T-helper 1 cell (primary cell): Measurements from ENCODE around the gene RNF125.
A peak's percentile ranks its signal among the peaks of the same experiment; 100 is the strongest.
"Not testable (repeated sequence)": the region's sequence is repeated elsewhere in the genome, so short reads cannot be mapped to it uniquely, and the experiment has no call there.

Source experiments
- DNase-seq, 5 donors: peaks; one replicate each; pipeline ENCODE4 v3.0.0-alpha.2; 2012 to 2020

RNF125 gene

GRCh38 chr18:32025744-32026143 is 7.1 kb downstream of the RNF125 start:
- DNase-seq, result no peak

GRCh38 chr18:32026491-32027086 is 8.0 kb downstream of the RNF125 start:
- no peak for DNase-seq

GRCh38 chr18:32029558-32029957 is 10.9 kb downstream of the RNF125 start:
- DNase-seq, result no peak

GRCh38 chr18:32032609-32033008 is 14.0 kb downstream of the RNF125 start:
- DNase-seq, result no peak

- no peak for DNase-seq
Measured at GRCh38 chr18:32036506-32037180, 18.0 kb downstream of the RNF125 start.

GRCh38 chr18:32037616-32038015 is 19.0 kb downstream of the RNF125 start:
- no peak for DNase-seq

GRCh38 chr18:32040936-32041335 is 22.3 kb downstream of the RNF125 start:
- peak in 4 of 5 donors; percentile 13 to 86 (median 35) for DNase-seq

- no peak for DNase-seq
Measured at GRCh38 chr18:32042337-32042736, 23.7 kb downstream of the RNF125 start.

GRCh38 chr18:32048507-32049091 is 30.0 kb downstream of the RNF125 start:
- DNase-seq, result no peak

- peak in 2 of 5 donors; percentile 17 to 70 for DNase-seq
Measured at GRCh38 chr18:32049393-32050171, 31.0 kb downstream of the RNF125 start.

GRCh38 chr18:32056613-32057358 is 38.2 kb downstream of the RNF125 start:
- DNase-seq, result no peak

- DNase-seq, result no peak
Measured at GRCh38 chr18:32057624-32058165, 39.1 kb downstream of the RNF125 start.

GRCh38 chr18:32060026-32060425 is 41.4 kb downstream of the RNF125 start:
- DNase-seq, result no peak

GRCh38 chr18:32067375-32068167 is 48.9 kb downstream of the RNF125 start:
- DNase-seq, result no peak

- DNase-seq, result peak in 1 of 5 donors; percentile 28
Measured at GRCh38 chr18:32072321-32072720, 53.7 kb downstream of the RNF125 start.

- peak in 1 of 5 donors; percentile 30 for DNase-seq
Measured at GRCh38 chr18:32074206-32074605, 55.6 kb downstream of the RNF125 start.

GRCh38 chr18:32078845-32079244 is 60.2 kb downstream of the RNF125 start:
- no peak for DNase-seq

GRCh38 chr18:32081881-32082280 is 63.3 kb downstream of the RNF125 start:
- no peak for DNase-seq

- no peak for DNase-seq
Measured at GRCh38 chr18:32083781-32084180, 65.2 kb downstream of the RNF125 start.

GRCh38 chr18:32086881-32087280 is 68.3 kb downstream of the RNF125 start:
- no peak for DNase-seq

GRCh38 chr18:32090831-32091230 is 72.2 kb downstream of the RNF125 start:
- not testable (repeated sequence) for DNase-seq
